NCI-H1436 treated with DMSO at 0.1 percent for 48 hours (cell line): ENCODE results near the gene EFCAB5.
"Not testable (repeated sequence)": the region's sequence is repeated elsewhere in the genome, so short reads cannot be mapped to it uniquely, and the experiment has no call there.

Experiments used
- DNase-seq: peaks from one replicate; lab custom pipeline; 2025; lab: John Stamatoyannopoulos, UW

The EFCAB5 gene

GRCh38 chr17:29935909-29936308 lies 5.5 kb upstream of the EFCAB5 start:
- not testable (repeated sequence) for DNase-seq

- DNase-seq: no peak
Measured at GRCh38 chr17:29936724-29937123, 4.7 kb upstream of the EFCAB5 start.

- DNase-seq: no peak
Measured at GRCh38 chr17:29945281-29945680, 3.8 kb downstream of the EFCAB5 start.

- no peak for DNase-seq
Measured at GRCh38 chr17:29948448-29949215, 7.2 kb downstream of the EFCAB5 start.

GRCh38 chr17:29949696-29950095 lies 8.3 kb downstream of the EFCAB5 start:
- no peak for DNase-seq

- DNase-seq: no peak
Measured at GRCh38 chr17:29954405-29954804, 13.0 kb downstream of the EFCAB5 start.

GRCh38 chr17:29956225-29956624 lies 14.8 kb downstream of the EFCAB5 start:
- no peak for DNase-seq

- not testable (repeated sequence) for DNase-seq
Measured at GRCh38 chr17:29957488-29957887, 16.1 kb downstream of the EFCAB5 start.

GRCh38 chr17:29958947-29959657 lies 17.7 kb downstream of the EFCAB5 start:
- no peak for DNase-seq

- no peak for DNase-seq
Measured at GRCh38 chr17:29959658-29960337, 18.4 kb downstream of the EFCAB5 start.

- DNase-seq: no peak
Measured at GRCh38 chr17:29962656-29963055, 21.2 kb downstream of the EFCAB5 start.

GRCh38 chr17:29968271-29968670 lies 26.8 kb downstream of the EFCAB5 start:
- no peak for DNase-seq

- DNase-seq: no peak
Measured at GRCh38 chr17:29972277-29972676, 30.8 kb downstream of the EFCAB5 start.

GRCh38 chr17:29973005-29973404 lies 31.6 kb downstream of the EFCAB5 start:
- no peak for DNase-seq

- DNase-seq: no peak
Measured at GRCh38 chr17:29977836-29978235, 36.4 kb downstream of the EFCAB5 start.

- no peak for DNase-seq
Measured at GRCh38 chr17:29980261-29980660, 38.8 kb downstream of the EFCAB5 start.

GRCh38 chr17:29982991-29983653 lies 41.7 kb downstream of the EFCAB5 start:
- DNase-seq: no peak

- DNase-seq: no peak
Measured at GRCh38 chr17:29996458-29996857, 55.0 kb downstream of the EFCAB5 start.

GRCh38 chr17:30000001-30000754 lies 58.7 kb downstream of the EFCAB5 start:
- no peak for DNase-seq

GRCh38 chr17:30000755-30001257 lies 59.4 kb downstream of the EFCAB5 start:
- no peak for DNase-seq

- DNase-seq: no peak
Measured at GRCh38 chr17:30002088-30002487, 60.7 kb downstream of the EFCAB5 start.
